GM12865 (cell line): ENCODE data around the gene ACTL7A.
"Not testable (repeated sequence)": the region's sequence is repeated elsewhere in the genome, so short reads cannot be mapped to it uniquely, and the experiment has no call there.

Experiments
- DNase-seq: peaks from one replicate; pipeline ENCODE4 v3.0.0; 2010; ENCODE audit warnings: low read depth
- H3K4me3 ChIP-seq: 2 replicates; pipeline ENCODE4 v1.5.1; 2011; ENCODE audit warnings: mild to moderate bottlenecking, low read depth, low read length, control low read depth
- CTCF ChIP-seq: IDR thresholded peaks from 2 replicates; pipeline ENCODE4 v1.5.1; 2011; ENCODE audit warnings: low read length, control low read depth, low read depth, inconsistent platforms; ENCODE audit not compliant: insufficient read depth; ENCODE audit errors: missing control alignments

Gene ACTL7A

GRCh38 chr9:108836781-108837180 lies 25.3 kb upstream of the ACTL7A start:
- DNase-seq: no peak
- H3K4me3 ChIP-seq: no peak overlapping the region
- no peak for TF ChIP-seq CTCF

GRCh38 chr9:108837530-108837929 lies 24.5 kb upstream of the ACTL7A start:
- no peak for TF ChIP-seq CTCF
- DNase-seq: no peak
- H3K4me3 ChIP-seq: no peak overlapping the region

- no peak for TF ChIP-seq CTCF
- H3K4me3 ChIP-seq: no peak overlapping the region
- DNase-seq: no peak
Observed at GRCh38 chr9:108838017-108838416, 24.0 kb upstream of the ACTL7A start.

- not testable (repeated sequence) for DNase-seq, H3K4me3 ChIP-seq
Observed at GRCh38 chr9:108839561-108839960, 22.5 kb upstream of the ACTL7A start.

- peak; percentile 41 for DNase-seq
- no peak for TF ChIP-seq CTCF
- H3K4me3 ChIP-seq: no peak overlapping the region
Observed at GRCh38 chr9:108842610-108843295, 19.3 kb upstream of the ACTL7A start.

- no peak for DNase-seq
- no peak overlapping the region for H3K4me3 ChIP-seq
- TF ChIP-seq CTCF: no peak
Observed at GRCh38 chr9:108844391-108844790, 17.7 kb upstream of the ACTL7A start.

- H3K4me3 ChIP-seq: no peak overlapping the region
- no peak for DNase-seq
- no peak for TF ChIP-seq CTCF
Observed at GRCh38 chr9:108844856-108845255, 17.2 kb upstream of the ACTL7A start.

- no peak for DNase-seq
- no peak overlapping the region for H3K4me3 ChIP-seq
- no peak for TF ChIP-seq CTCF
Observed at GRCh38 chr9:108845507-108845906, 16.6 kb upstream of the ACTL7A start.
